Ovary (tissue), 3 donors: ENCODE measurements around the gene PCDH8.

Experiments used
- EP300 ChIP-seq: sonication (generic); formaldehyde crosslinking; IDR thresholded peaks from one replicate; pipeline ENCODE4 v1.6.1; 2017; ENCODE audit warnings: antibody characterized with exemption
- POLR2A ChIP-seq: fragments of 450-650 bp; IDR thresholded peaks from one replicate; pipeline ENCODE4 v1.6.1; 2017; ENCODE audit warnings: antibody characterized with exemption, mild to moderate bottlenecking, moderate library complexity
- TF ChIP-seq, protein P1 (sequence below), 3 donors: fragments of 450-650 bp in 2 of 3; fragments of 200-600 bp in 1 of 3; IDR thresholded peaks; one replicate each; pipeline versions ENCODE4 v1.5.1 to v1.8.0; 2016 to 2022; ENCODE audit warnings: antibody characterized with exemption in 3 of 3, mild to moderate bottlenecking in 1 of 3
- donor health status: DM: no; HTN: no; CAD: no.

DNA sequence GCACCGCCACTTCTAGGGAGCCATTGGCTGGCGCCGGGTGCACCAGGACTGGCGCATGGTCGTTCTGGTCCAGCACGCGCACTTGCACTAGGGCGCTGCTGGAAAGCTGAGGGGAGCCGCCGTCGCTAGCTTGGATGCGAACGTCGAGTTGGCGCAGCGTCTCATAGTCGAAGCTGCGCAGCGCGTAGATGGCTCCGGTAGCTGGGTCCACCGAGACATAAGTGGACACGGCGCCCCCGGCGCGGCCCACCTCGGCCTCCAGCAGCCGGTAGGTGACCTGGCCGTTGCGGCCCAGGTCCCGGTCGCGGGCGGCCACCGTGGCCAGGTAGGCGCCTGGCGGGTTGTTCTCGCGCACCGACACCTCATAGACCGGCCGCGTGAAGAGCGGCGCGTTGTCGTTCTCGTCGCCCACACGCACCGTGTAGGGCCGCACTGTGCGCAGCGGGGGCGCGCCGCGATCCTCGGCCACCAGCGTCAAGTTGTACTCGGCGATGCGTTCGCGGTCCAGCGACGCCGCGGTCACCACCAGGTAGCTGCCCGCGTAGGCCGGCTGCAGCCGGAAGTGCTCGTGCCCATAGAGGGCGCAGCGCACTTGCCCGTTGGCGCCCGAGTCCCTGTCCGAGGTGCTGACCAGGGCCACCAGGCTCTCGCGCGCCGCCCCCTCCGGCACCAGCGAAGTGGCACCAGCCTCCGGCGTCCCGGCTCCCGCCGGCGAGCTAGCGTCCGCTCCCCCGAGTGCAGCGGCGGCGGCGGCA is 1.7 kb downstream of the PCDH8 start:
- TF ChIP-seq, protein P1, sequence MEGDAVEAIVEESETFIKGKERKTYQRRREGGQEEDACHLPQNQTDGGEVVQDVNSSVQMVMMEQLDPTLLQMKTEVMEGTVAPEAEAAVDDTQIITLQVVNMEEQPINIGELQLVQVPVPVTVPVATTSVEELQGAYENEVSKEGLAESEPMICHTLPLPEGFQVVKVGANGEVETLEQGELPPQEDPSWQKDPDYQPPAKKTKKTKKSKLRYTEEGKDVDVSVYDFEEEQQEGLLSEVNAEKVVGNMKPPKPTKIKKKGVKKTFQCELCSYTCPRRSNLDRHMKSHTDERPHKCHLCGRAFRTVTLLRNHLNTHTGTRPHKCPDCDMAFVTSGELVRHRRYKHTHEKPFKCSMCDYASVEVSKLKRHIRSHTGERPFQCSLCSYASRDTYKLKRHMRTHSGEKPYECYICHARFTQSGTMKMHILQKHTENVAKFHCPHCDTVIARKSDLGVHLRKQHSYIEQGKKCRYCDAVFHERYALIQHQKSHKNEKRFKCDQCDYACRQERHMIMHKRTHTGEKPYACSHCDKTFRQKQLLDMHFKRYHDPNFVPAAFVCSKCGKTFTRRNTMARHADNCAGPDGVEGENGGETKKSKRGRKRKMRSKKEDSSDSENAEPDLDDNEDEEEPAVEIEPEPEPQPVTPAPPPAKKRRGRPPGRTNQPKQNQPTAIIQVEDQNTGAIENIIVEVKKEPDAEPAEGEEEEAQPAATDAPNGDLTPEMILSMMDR (IDR thresholded peaks at IDR 0.05), result no peak
- TF ChIP-seq POLR2A (no peak), EP300 (no peak)
